ENCODE measurements around the gene SULF2.

The SULF2 gene

DNA sequence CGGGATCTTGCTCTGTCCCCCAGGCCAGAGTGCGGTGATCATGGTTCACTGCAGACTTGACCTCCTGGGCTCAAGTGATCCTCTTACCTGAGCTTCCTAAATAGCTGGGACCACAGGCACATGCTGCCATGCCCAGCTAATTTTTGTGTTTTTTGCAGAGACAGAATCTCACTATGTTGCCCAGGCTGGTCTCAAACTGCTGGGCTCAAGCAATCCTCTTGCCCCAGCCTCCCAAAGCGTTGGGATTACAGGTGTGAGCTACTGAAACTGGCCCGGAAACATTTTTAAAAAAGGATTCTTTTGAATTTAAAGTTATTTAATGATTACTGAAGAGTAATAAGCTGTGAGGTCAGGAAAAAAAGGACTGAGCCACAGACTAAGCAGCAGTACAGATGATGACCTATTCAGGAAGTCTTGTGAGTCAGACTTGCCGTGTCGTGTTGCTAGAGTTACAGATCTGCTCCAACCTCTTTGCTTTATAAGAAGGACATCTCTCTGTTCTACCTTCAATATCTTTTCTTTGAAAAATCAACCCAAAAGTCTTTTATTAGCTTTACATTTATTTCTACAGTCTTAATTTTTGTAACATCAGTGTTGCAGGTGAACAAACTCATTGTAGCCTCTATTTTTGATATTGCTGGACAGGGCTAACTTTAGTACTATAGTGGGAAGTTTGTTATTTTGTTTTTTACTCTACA is 174.9 kb downstream of the SULF2 start:
- FAIRE-seq (no peak), DNase-seq (ENCODE audit: insufficient read length, low spot score) (no peak)
- TF ChIP-seq, protein P1, sequence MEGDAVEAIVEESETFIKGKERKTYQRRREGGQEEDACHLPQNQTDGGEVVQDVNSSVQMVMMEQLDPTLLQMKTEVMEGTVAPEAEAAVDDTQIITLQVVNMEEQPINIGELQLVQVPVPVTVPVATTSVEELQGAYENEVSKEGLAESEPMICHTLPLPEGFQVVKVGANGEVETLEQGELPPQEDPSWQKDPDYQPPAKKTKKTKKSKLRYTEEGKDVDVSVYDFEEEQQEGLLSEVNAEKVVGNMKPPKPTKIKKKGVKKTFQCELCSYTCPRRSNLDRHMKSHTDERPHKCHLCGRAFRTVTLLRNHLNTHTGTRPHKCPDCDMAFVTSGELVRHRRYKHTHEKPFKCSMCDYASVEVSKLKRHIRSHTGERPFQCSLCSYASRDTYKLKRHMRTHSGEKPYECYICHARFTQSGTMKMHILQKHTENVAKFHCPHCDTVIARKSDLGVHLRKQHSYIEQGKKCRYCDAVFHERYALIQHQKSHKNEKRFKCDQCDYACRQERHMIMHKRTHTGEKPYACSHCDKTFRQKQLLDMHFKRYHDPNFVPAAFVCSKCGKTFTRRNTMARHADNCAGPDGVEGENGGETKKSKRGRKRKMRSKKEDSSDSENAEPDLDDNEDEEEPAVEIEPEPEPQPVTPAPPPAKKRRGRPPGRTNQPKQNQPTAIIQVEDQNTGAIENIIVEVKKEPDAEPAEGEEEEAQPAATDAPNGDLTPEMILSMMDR (IDR thresholded peaks at IDR 0.05; ENCODE audit: insufficient read depth, missing control alignments) = no peak

- no peak for FAIRE-seq
- DNase-seq (ENCODE audit: insufficient read length, low spot score) = no peak
- TF ChIP-seq, protein P1 (IDR thresholded peaks at IDR 0.05; ENCODE audit: insufficient read depth, missing control alignments) = no peak
These were observed 176.3 kb downstream of the SULF2 start for GRCh38 chr20:47609001-47609400.
